ENCODE measurements around the gene PMM1. TPM values are rescaled to one million over a fixed set of nuclear protein-coding genes. Genes with fewer than 3 reads are reported as not detected.

PMM1 gene
- total RNA-seq, 1 donor from 2014 or later, result 15.1 TPM

GRCh38 chr22:41571786-41572185 is 17.9 kb downstream of the PMM1 start:
- Mint-ChIP-seq H3K4me3 (no peak overlapping the region), H3K27ac (no peak overlapping the region), H3K9me3 (no peaks in the 10 kb centered on the region), H3K4me1 (no peaks in the 10 kb centered on the region), H3K36me3 (ENCODE audit: low read depth) (peaks cover 2% of the 10 kb centered on the region), H3K27me3 (no peaks in the 10 kb centered on the region)
- ATAC-seq (ENCODE audit: low read depth), result no peak
- TF ChIP-seq CTCF (IDR thresholded peaks at IDR 0.05), result no peak
- intact Hi-C loops (cut with micrococcal nuclease), result no loop called here
- no peak for DNase-seq
- CTCF ChIA-PET, result no interaction called here
- POLR2A ChIA-PET, result no interaction called here

- H3K4me3 Mint-ChIP-seq, result no peak overlapping the region
- no peaks in the 10 kb centered on the region for H3K27me3 Mint-ChIP-seq
- intact Hi-C loops (cut with micrococcal nuclease), result no loop called here
- H3K9me3 Mint-ChIP-seq, result no peaks in the 10 kb centered on the region
- H3K4me1 Mint-ChIP-seq, result no peaks in the 10 kb centered on the region
- CTCF ChIA-PET, result no interaction called here
- no peak overlapping the region for H3K27ac Mint-ChIP-seq
- no peaks in the 10 kb centered on the region for H3K36me3 Mint-ChIP-seq (ENCODE audit: low read depth)
- no peak for TF ChIP-seq CTCF (IDR thresholded peaks at IDR 0.05)
- POLR2A ChIA-PET, result interaction anchor here (0.7 kb wide), 1 partner anchor 204 kb away, joined by 8 read pairs; no protein-coding TSS in a partner anchor
- ATAC-seq (ENCODE audit: low read depth) (no peak), DNase-seq (no peak)
These were observed 19.4 kb downstream of the PMM1 start for GRCh38 chr22:41570221-41570620.

DNA sequence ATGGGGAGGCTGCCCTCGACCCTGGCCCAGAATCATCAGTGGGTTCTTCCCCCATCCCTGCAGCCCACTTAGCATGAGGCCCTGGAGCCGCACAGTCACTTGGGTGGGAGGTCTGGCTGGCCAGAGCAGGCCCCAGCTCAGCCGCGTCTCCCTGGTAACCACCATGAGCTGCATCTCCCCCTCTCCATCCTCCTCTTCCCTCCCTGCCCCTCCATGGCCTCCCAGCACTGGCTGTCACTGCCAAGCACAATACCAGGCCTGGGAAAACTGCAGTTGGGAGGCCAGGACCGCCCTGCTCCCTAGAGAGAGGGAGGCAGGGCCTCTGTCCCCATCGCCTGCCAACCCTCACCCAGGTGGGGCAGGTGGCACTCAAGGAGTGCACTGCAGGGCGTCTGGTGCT is 20.8 kb downstream of the PMM1 start:
- Mint-ChIP-seq H3K4me1 (no peaks in the 10 kb centered on the region), H3K27me3 (no peaks in the 10 kb centered on the region), H3K36me3 (ENCODE audit: low read depth) (no peaks in the 10 kb centered on the region), H3K9me3 (no peaks in the 10 kb centered on the region), H3K4me3 (no peak overlapping the region), H3K27ac (no peak overlapping the region)
- ATAC-seq (ENCODE audit: low read depth) (no peak), DNase-seq (no peak)
- ChIA-PET POLR2A (no interaction called here), CTCF (no interaction called here)
- no peak for TF ChIP-seq CTCF (IDR thresholded peaks at IDR 0.05)
- intact Hi-C loops (cut with micrococcal nuclease), result no loop called here

GRCh38 chr22:41567512-41567768 is 22.2 kb downstream of the PMM1 start:
- H3K4me1 Mint-ChIP-seq, result no peaks in the 10 kb centered on the region
- no peak overlapping the region for H3K4me3 Mint-ChIP-seq
- H3K36me3 Mint-ChIP-seq (ENCODE audit: low read depth), result no peaks in the 10 kb centered on the region
- CTCF ChIA-PET, result no interaction called here
- H3K27ac Mint-ChIP-seq, result no peak overlapping the region
- ATAC-seq (ENCODE audit: low read depth) (no peak), DNase-seq (no peak)
- POLR2A ChIA-PET, result no interaction called here
- H3K9me3 Mint-ChIP-seq, result no peaks in the 10 kb centered on the region
- intact Hi-C loops (cut with micrococcal nuclease), result no loop called here
- TF ChIP-seq CTCF (IDR thresholded peaks at IDR 0.05), result no peak
- H3K27me3 Mint-ChIP-seq, result peaks cover 3% of the 10 kb centered on the region

DNA sequence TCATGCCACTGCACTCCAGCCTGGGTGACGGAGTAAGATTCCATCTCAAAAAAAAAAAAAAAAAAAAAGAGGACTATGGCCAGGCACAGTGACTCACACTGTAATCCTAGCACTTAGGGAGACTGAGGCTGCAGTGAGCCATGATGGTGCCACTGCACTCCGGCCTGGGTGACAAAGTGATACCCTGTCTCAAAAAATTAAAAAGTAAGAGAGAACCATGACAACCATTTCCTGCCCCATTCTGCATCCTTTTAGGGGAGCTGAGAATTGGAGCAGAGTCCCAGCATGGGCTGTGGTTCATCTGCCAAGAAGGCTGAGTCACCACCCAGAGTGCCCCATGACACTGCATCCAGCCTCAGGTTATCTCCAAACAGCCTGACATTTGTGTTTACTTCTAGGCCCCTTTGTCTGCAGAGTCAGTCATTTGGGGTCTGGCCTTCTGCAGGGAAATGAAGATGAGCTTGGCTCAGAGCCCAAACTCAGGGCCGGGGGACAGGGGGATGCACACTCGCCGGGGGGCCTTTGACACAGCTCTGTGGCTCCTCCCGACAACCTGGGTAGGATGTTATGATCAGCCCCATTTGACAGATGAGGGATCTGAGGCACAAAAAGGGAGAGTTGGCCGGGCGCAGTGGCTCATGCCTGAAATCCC is 24.1 kb downstream of the PMM1 start:
- POLR2A ChIA-PET, result interaction anchor here (0.6 to 0.7 kb wide), 2 partner anchors 29 to 214 kb away, joined by 3 to 7 read pairs; no protein-coding TSS in a partner anchor

More for the DNA sequence above, 24.1 kb downstream of the PMM1 start:
- intact Hi-C loops (cut with micrococcal nuclease), result no loop called here
- Mint-ChIP-seq H3K36me3 (ENCODE audit: low read depth) (no peaks in the 10 kb centered on the region), H3K9me3 (no peaks in the 10 kb centered on the region), H3K4me1 (no peaks in the 10 kb centered on the region), H3K27ac (no peak overlapping the region), H3K27me3 (peaks cover 11% of the 10 kb centered on the region), H3K4me3 (no peak overlapping the region)
- ATAC-seq (ENCODE audit: low read depth), result no peak
- CTCF ChIA-PET, result no interaction called here
- no peak for DNase-seq
- TF ChIP-seq CTCF (IDR thresholded peaks at IDR 0.05), result no peak

Measured in activated B cell treated with CpG ODN at 0.5 μM for 24 hours (primary cell).